ENCODE data around the gene PIK3C2A.

Gene PIK3C2A

DNA sequence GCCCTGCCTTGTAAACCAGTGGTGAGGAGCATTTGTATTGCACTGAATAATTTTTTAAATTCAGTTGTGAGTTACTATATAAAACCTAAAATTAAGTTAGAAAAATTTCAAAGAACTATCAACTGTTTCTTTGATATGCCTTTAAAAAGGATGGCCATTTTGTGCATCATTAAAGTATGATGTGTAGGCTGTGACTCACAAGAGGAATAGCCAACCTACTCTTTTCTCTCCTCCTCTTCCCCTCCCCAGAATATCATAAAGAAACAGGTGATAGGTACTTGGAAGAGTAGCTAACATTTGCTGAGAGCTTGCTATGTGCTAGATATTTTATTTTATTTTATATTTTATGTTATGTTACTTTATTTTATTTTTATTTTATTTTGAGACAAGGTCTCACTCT, 10.6 kb upstream of the PIK3C2A start:
- H3K4me3 ChIP-seq (ENCODE audit: low read length) = no peak overlapping the region
- no peaks in the 10 kb centered on the region for H4K20me1 ChIP-seq (ENCODE audit: control insufficient read depth, insufficient read depth, low read depth, low read length)
- H3K79me2 ChIP-seq (ENCODE audit: control insufficient read depth, low read length) = no peaks in the 10 kb centered on the region
- 0 out of 2 replicates have a peak, but pooled peaks cover 2% of the 10 kb centered on the region for H3F3A ChIP-seq (ENCODE audit: control insufficient read depth, insufficient read depth)
- H3K9me3 ChIP-seq (ENCODE audit: control insufficient read depth, insufficient read depth, low read length) = peaks cover 6% of the 10 kb centered on the region; the same call in 1 of the 2 replicates
- H3K4me1 ChIP-seq (ENCODE audit: control insufficient read depth, low read length) = no peaks in the 10 kb centered on the region
- TF ChIP-seq, protein P1, sequence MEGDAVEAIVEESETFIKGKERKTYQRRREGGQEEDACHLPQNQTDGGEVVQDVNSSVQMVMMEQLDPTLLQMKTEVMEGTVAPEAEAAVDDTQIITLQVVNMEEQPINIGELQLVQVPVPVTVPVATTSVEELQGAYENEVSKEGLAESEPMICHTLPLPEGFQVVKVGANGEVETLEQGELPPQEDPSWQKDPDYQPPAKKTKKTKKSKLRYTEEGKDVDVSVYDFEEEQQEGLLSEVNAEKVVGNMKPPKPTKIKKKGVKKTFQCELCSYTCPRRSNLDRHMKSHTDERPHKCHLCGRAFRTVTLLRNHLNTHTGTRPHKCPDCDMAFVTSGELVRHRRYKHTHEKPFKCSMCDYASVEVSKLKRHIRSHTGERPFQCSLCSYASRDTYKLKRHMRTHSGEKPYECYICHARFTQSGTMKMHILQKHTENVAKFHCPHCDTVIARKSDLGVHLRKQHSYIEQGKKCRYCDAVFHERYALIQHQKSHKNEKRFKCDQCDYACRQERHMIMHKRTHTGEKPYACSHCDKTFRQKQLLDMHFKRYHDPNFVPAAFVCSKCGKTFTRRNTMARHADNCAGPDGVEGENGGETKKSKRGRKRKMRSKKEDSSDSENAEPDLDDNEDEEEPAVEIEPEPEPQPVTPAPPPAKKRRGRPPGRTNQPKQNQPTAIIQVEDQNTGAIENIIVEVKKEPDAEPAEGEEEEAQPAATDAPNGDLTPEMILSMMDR (IDR thresholded peaks at IDR 0.05; ENCODE audit: low read depth, low read length, poor library complexity, severe bottlenecking) = no peak
- TF ChIP-seq EZH2phosphoT487 (IDR thresholded peaks at IDR 0.05; ENCODE audit: borderline replicate concordance, low read length) = no peak
- no peaks in the 10 kb centered on the region for H3K27me3 ChIP-seq (ENCODE audit: control insufficient read depth, low read length)
- H3K4me2 ChIP-seq (ENCODE audit: low read length) = no peak overlapping the region
- no peaks in the 10 kb centered on the region for H3K9me2 ChIP-seq (replicated peaks; ENCODE audit: control insufficient read depth, low read length)
- peaks cover 7% of the 10 kb centered on the region; the same call in 1 of the 2 replicates for H3K36me3 ChIP-seq (ENCODE audit: control insufficient read depth, low read length)
- no peak overlapping the region for H3K27ac ChIP-seq (ENCODE audit: low read depth, low read length)

DNA sequence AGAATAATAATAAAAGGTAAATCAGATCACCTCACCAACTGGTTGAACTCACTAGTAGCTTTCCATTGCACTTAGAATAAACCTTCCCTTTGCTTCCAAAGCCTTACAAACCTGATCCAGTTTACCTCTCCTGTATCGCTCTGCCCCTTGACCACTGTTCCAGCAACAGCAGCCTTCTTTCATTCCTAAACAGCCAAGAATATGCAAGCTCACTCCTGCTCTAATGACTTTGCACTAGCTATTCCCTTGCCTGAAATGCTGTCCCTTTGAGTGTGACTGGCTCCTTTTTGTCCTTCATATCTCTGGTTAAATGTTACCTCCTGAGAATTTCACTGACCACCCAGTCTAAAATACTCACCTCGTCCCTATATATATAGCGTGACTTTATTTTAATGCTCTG, 9.6 kb upstream of the PIK3C2A start:
- Histone ChIP-seq H3K36me3 (ENCODE audit: control insufficient read depth, low read length) (peaks cover 9% of the 10 kb centered on the region; the same call in 1 of the 2 replicates), H3K4me3 (ENCODE audit: low read length) (no peak overlapping the region), H3K79me2 (ENCODE audit: control insufficient read depth, low read length) (no peaks in the 10 kb centered on the region), H3F3A (ENCODE audit: control insufficient read depth, insufficient read depth) (0 out of 2 replicates have a peak, but pooled peaks cover 2% of the 10 kb centered on the region), H3K4me2 (ENCODE audit: low read length) (no peak overlapping the region), H4K20me1 (ENCODE audit: control insufficient read depth, insufficient read depth, low read depth, low read length) (no peaks in the 10 kb centered on the region), H3K27me3 (ENCODE audit: control insufficient read depth, low read length) (no peaks in the 10 kb centered on the region), H3K4me1 (ENCODE audit: control insufficient read depth, low read length) (no peaks in the 10 kb centered on the region), H3K9me3 (ENCODE audit: control insufficient read depth, insufficient read depth, low read length) (peaks cover 6% of the 10 kb centered on the region; the same call in 1 of the 2 replicates), H3K27ac (ENCODE audit: low read depth, low read length) (no peak overlapping the region), H3K9me2 (replicated peaks; ENCODE audit: control insufficient read depth, low read length) (no peaks in the 10 kb centered on the region)
- TF ChIP-seq, protein P1 (IDR thresholded peaks at IDR 0.05; ENCODE audit: low read depth, low read length, poor library complexity, severe bottlenecking) = no peak
- TF ChIP-seq EZH2phosphoT487 (IDR thresholded peaks at IDR 0.05; ENCODE audit: borderline replicate concordance, low read length) = no peak

DNA sequence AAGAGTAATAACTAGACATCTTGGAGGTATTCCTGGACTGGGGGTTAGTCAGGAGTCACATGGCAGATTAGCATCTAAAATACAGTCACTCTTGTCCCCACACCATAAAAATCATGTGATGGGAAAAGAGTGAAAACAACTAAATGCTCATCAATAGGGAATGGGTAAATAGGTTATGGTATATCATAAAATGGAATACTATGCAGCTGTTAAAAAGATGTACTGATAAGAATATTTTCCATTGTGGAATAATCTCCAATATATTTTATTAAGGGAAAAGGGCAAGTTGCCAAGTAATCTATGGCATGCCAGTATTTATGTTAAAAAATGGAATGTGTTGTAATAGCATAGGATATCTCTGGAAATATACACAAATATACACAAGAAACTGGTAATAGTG, 6.6 kb upstream of the PIK3C2A start:
- Histone ChIP-seq H3K27ac (ENCODE audit: low read depth, low read length) (no peak overlapping the region), H3K9me3 (ENCODE audit: control insufficient read depth, insufficient read depth, low read length) (peaks cover 6% of the 10 kb centered on the region; the same call in 1 of the 2 replicates), H3K4me1 (ENCODE audit: control insufficient read depth, low read length) (peaks cover 11% of the 10 kb centered on the region), H3K4me3 (ENCODE audit: low read length) (no peak overlapping the region), H3K79me2 (ENCODE audit: control insufficient read depth, low read length) (no peaks in the 10 kb centered on the region; the same call in 1 of the 2 replicates), H4K20me1 (ENCODE audit: control insufficient read depth, insufficient read depth, low read depth, low read length) (no peaks in the 10 kb centered on the region), H3K9me2 (replicated peaks; ENCODE audit: control insufficient read depth, low read length) (no peaks in the 10 kb centered on the region), H3K27me3 (ENCODE audit: control insufficient read depth, low read length) (no peaks in the 10 kb centered on the region), H3F3A (ENCODE audit: control insufficient read depth, insufficient read depth) (peaks cover 2% of the 10 kb centered on the region; the same call in 1 of the 2 replicates), H3K36me3 (ENCODE audit: control insufficient read depth, low read length) (peaks cover 9% of the 10 kb centered on the region; the same call in 1 of the 2 replicates), H3K4me2 (ENCODE audit: low read length) (no peak overlapping the region)
- TF ChIP-seq, protein P1 (IDR thresholded peaks at IDR 0.05; ENCODE audit: low read depth, low read length, poor library complexity, severe bottlenecking) = no peak
- no peak for TF ChIP-seq EZH2phosphoT487 (IDR thresholded peaks at IDR 0.05; ENCODE audit: borderline replicate concordance, low read length)

Measured in DOHH2 (cell line).